Erythroblast (primary cell): Measurements from ENCODE around the gene NUP98.
A peak's percentile ranks its signal among the peaks of the same experiment; 100 is the strongest.

Experiments
- DNase-seq, 2 experiments: peaks; one replicate each; lab custom pipeline; 2025; lab: John Stamatoyannopoulos, UW
- GATA1 ChIP-seq: IDR thresholded peaks from 2 replicates; pipeline ENCODE4 v1.6.1; 2011; ENCODE audit warnings: low read depth, mild to moderate bottlenecking, control low read depth, low read length, moderate library complexity
- POLR2A ChIP-seq: IDR thresholded peaks from 2 replicates; pipeline ENCODE4 v1.6.1; 2011; ENCODE audit warnings: mild to moderate bottlenecking, low read length

The NUP98 gene

DNA sequence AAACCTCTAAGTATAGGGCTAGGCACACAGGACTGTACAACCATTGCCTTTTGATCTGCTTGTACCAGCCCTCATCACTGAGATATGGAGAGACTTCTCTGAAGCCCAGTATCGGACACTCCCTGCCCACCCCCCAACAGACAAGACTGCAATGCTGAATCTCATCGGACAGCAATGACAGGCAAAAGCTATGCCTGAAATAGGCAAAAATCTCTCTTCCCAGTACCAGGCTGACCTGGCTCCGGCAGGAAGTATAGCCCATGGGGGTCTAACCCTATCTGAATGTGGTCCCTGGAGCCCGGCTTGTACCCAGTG lies 37.0 kb upstream of the NUP98 start:
- peak; percentile 82 to 87 for DNase-seq
- TF ChIP-seq GATA1 (no peak), POLR2A (peak; percentile 37)

DNA sequence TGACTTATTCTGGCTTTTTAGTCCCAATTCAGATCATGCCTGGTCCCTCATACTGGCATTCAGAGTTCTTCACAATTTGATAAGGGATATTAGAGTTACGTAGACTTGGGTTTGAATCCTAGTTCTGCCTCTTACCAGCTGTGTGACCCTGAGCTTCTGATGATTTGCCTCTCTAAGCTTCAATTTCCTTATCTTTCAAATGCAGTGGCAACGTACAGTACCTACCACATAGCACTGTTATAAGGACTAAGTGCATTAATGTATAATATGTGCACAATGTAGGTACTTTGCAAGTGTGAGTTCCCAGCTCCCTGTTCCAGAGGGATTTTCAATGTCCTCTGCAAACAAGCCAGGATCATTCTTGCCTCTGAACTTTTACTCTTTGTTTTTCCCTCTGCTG lies 36.1 kb upstream of the NUP98 start:
- DNase-seq, result peak; percentile 69 to 85
- no peak for TF ChIP-seq GATA1
- peak; percentile 22 for TF ChIP-seq POLR2A

DNA sequence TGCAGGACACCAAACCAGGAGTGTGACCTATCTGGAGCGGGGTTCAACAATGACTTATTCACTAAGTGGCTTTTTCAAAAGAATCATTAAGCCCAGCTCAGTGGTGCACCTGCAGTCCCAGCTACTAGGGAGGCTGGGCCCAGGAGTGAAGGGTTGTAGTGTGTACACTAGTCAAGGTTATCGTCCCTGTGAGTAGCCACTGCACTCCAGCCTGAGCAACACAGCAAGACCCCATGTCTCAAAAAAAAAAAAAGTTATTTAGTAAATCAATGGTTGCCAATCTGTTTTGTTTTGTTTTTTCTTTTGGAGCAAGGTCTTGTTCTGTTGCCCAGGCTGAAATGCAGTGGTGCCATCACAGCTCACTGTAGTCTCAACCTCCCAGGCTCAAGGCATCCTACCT lies 35.5 kb upstream of the NUP98 start:
- no peak for TF ChIP-seq POLR2A
- TF ChIP-seq GATA1, result no peak
- no peak for DNase-seq

DNA sequence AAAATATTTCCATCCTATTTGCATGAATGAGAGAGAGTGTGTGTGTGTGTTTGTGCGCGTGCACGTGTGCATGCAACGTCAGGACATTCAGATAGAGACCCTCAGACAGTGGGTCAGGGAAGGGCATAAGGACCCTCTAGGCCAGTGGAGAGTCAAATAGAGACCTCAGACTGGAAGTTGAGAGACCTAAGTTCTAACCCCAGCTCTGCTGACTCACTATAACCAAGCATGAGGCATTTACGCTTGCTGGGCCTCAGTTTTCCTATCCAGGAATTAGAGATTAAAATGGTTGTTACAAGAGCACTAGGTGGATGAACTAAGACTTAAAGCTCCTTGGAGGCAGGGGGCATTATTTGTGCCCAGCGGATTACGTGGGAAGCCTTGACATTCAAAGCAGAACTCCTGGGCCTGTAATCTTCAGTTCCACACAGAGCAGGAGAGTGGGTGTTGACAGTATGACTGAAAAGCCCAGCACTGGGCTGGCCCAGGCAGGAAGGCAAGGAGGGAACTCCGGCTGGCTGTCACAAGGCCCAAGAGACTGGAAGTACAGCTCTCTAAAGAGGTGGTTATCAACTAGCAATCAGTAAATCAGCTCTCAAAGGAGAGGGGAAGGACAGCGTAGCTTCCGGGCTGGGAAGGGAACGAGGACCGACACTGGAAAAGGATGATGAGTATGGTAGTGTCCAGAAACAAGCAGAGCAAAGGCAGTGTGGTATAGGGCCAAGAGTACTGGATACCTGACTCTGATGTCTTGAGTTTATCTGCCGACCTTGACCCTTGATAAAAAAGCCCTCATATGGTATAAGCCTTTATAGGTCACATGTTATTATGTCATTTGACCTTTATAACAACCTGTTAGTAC lies 34.3 kb upstream of the NUP98 start:
- peak; percentile 47 to 48 for DNase-seq
- TF ChIP-seq GATA1 (no peak), POLR2A (peak; percentile 21)

DNA sequence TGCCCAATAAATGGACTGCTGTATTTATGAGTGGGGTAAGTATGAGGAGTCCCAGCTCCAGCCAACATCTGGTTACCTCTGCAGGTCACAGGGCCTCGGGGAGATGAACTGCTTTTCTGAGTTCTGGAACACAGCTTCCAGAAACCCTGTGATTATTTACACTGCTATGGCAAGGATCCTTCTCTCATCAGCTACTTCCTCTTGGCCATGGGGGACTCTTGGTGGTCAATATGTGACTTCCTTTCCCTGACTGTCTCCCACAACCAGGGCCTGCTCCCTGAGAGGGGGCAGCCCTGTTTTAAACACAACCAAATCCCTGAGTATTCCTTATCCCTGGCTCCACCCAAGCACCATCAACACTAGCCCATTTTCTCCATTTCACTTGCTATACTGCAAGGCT lies 33.4 kb upstream of the NUP98 start:
- DNase-seq, result no peak
- no peak for TF ChIP-seq POLR2A

DNA sequence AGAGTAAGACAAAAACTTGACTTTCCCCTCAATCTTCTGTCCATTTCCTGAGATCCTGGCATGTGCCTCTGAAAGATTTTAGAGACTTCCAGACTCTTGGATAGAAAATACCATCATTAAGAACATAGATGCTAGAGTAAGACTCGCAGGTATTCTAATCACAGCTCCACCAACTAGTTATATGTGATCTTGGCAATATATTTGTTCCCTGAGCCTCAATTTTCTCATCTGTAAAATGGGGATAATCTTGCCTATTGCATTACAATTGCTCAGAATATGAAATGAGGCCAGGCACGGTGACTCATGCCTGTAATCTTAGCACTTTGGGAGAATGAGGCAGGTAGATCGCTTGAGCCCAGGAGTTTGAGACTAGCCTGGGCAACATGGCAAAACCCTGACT lies 32.7 kb upstream of the NUP98 start:
- TF ChIP-seq GATA1 (no peak), POLR2A (no peak)
- no peak for DNase-seq

DNA sequence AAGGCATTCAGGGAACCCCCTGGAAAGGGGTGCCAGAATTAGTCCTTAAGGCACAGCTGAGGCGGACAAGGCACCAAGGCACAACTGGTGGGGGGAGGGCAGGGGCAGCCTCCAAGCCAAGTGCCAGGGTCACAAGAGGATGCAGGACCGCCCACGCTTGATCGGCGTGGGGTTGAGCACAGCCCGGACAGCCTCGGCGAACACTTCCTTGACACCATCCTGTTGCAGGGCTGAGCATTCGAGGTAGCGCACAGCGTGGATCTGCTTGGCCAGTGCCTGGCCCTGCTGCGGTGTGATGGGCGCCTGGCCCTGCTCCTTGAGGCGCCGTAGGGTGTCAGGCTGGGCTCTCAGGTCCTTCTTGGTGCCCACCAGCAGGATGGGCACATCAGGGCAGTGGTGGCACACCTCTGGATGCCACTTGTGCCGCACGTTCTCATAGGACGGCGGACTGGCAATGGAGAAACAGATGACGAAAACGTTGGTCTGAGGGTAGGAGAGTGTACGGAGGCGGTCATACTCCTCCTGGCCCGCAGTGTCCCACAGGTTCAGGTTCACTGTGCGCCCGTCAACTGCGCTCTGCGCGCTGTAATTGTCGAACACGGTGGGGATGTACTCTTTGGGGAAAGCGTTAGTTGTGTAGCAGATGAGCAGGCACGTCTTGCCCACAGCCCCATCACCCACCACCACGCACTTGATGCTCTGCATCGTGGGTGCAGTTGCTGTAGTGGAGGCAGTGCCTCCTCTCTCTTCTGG lies 30.3 kb upstream of the NUP98 start:
- no peak for DNase-seq
- TF ChIP-seq GATA1, result no peak
- no peak for TF ChIP-seq POLR2A

DNA sequence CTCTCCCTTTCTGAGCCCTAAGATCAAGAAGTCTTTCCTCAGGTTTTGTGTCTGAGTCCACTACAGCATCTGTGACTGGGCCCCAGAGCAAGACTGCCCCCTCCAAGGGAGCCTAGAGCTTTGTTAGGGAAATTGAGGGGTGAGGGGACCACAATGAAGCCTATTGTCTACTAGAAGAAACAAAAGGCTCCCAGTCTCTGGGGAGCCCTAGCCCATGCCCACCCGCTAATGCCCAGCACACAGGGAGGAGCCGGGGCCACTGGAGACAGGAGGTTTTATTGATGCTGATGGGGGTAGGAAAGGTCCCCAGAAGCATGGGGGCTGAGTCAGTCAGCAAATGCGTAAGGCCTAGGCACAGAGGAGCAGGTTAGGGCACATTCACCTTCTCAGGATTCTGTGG lies 29.4 kb upstream of the NUP98 start:
- no peak for TF ChIP-seq GATA1
- no peak for TF ChIP-seq POLR2A

DNA sequence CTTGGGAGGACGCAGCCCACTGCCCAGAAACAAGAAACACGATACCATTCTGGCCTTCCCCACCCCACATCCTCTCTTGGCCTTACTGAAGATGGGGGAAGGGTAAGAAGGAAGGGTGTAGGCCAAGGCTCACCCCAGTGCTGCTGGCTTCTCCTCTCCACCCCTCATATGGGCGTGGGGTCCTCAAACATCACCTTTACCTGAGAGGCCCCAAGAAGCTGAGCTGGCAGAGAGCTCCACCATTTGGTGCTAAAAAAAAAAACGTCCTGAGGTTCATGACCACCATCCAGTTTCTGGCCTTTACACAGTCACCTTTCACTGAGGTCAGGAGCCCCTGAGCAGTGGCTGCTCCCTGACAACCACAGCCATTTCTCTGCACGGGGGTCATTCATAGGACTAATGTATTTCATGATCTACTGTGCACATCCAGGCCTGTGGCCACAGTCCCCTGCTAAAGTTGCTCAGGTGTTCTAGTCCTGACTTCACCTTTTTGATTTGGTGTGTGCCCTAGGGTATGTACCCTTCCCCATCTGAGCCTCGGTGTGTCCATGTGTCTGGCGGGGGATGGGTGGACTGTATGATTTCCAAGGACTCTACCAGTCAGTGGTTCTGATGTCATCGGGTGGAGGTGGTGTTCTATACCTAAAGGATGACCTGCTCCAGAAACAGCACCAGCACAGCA lies 28.3 kb upstream of the NUP98 start:
- no peak for DNase-seq
- TF ChIP-seq POLR2A (peak; percentile 15), GATA1 (no peak)

More for the DNA sequence above, 29.4 kb upstream of the NUP98 start:
- no peak for DNase-seq

DNA sequence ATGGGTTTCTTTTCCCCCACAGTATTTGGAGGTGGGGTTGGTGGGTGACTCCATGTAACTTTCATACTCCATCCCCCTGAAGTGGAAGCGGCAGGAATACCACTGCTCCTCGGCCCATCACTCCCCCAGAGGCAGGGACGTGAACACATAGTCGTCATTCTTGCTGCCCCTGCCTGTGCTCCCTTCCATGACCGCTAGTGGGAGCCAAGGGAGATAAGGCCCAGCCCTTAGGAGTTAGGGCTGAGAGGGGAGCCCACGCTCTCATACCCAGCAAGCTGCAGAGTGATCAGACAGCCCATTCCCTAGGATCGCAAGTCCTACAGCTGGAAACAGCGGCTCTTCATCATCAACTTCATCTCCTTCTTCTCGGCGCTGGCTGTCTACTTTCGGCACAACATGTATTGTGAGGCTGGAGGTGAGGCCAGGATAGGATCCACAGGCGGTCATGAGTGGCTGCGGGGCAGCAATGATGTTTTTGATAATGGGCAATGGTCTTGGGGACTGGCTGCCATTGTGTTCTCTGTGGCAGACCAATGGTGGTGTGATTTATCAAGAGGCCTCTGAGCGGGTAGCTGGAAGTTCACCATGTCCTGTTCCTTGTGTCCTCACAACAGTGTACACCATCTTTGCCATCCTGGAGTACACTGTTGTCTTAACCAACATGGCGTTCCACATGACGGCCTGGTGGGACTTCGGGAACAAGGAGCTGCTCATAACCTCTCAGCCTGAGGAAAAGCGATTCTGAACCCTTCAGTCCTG lies 27.5 kb upstream of the NUP98 start:
- peak; percentile 86 to 91 for DNase-seq
- TF ChIP-seq GATA1 (no peak), POLR2A (no peak)

DNA sequence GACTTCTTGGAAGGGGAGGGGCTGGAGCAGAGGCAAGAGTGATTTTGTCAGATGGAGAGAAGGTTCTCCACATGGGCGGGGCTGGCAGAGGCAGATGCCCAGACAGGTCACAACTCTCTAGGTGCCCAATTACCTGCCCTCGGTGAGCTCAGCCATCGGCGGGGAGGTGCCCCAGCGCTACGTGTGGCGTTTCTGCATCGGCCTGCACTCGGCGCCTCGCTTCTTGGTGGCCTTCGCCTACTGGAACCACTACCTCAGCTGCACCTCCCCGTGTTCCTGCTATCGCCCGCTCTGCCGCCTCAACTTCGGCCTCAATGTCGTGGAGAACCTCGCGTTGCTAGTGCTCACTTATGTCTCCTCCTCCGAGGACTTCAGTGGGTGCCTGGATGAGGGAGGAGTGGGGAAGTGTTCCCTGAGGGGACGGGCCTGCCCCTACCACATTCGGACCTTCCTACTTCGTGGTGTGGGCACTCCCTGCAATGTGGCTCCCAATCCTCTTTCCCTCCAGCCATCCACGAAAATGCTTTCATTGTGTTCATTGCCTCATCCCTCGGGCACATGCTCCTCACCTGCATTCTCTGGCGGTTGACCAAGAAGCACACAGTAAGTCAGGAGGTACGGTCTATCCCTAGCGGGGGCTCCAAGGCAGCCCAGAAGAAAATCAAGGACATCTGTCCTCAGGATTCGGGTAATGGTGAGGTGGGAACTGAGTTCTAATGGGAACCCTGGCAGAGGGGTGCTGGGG lies 26.6 kb upstream of the NUP98 start:
- no peak for TF ChIP-seq POLR2A
- no peak for TF ChIP-seq GATA1
- DNase-seq, result no peak

DNA sequence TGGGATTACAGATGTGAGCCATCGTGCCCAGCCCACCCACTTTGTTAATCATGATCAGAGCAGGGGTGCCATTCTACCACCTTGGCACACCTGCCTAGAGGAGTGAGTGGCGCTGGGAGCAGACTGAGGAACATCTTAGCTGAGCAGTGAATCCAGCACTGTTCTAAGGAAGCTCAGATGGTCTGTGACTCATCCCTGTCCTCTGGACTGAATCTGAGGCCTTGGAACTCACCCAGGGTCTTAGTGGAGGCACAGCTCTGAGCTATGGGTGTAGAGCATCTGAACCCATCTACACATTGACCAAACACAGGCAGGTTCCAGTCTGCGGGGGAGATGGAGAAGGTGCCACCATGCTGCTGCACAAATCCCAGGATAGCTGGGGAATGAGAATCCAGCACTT lies 25.9 kb upstream of the NUP98 start:
- no peak for DNase-seq
- TF ChIP-seq POLR2A (no peak), GATA1 (no peak)

DNA sequence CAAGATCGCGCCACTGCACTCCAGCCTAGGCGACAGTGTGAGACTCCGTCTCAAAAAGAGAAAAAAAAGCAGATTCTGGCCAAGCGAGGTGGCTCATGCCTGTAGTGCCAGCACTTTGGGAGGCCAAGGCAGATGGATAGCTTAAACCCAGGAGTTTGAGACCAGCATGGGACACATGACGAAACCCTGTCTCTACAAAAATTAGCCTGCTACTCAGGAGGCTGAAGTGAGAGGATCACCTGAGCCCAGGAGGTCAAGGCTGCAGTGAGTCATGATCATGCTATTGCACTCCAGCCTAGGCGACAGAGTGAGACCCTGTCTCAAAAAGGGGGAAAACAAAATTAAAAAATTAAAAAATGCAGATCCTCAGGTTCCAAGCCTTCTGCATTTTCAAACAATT lies 25.0 kb upstream of the NUP98 start:
- TF ChIP-seq GATA1 (no peak), POLR2A (no peak)

More for the DNA sequence above, 25.0 kb upstream of the NUP98 start:
- DNase-seq, result no peak
